A673 (cell line): Measurements from ENCODE around the gene TRIM65. TPM values are rescaled to one million over a fixed set of nuclear protein-coding genes. Genes with fewer than 3 reads are reported as not detected.

Source experiments
- BruUV-seq: library from RNA; stranded (reverse); fragments of 400-500 nt; replicated peaks from 2 replicates; lab custom pipeline; 2021; lab: Mats Ljungman, UMichigan
- CTCF ChIA-PET: fragments of 300-600 bp; sonication (Branson Sonifier 250); formaldehyde crosslinking; loops from one replicate; lab custom pipeline; 2022; ENCODE audit warnings: antibody characterized with exemption; lab: Charles Lee
- POLR2A ChIA-PET: fragments of 300-600 bp; sonication (Branson Sonifier 250); formaldehyde crosslinking; loops from one replicate; lab custom pipeline; 2022; ENCODE audit warnings: antibody characterized with exemption; ENCODE audit not compliant: low non-redundant PET; lab: Charles Lee
- DNase-seq: peaks from one replicate; pipeline ENCODE4 v3.0.0-alpha.2; 2015; ENCODE audit warnings: low spot score
- H3K27ac ChIP-seq: fragments of 200-600 bp; sonication (generic); 2 replicates; pipeline ENCODE4 v1.5.1; 2016; ENCODE audit warnings: mixed run types, low read depth, mild to moderate bottlenecking, mixed read lengths, antibody characterized with exemption, low read length; ENCODE audit not compliant: poor library complexity, severe bottlenecking
- H3K27me3 ChIP-seq: fragments of 200-600 bp; sonication (generic); replicated peaks from 2 replicates; pipeline ENCODE4 v1.6.1; 2017; ENCODE audit warnings: mixed run types, low read depth, mild to moderate bottlenecking, mixed read lengths, antibody characterized with exemption, low read length; ENCODE audit not compliant: insufficient read depth, poor library complexity
- H3K36me3 ChIP-seq: fragments of 200-600 bp; sonication (generic); 2 replicates; pipeline ENCODE4 v1.6.1; 2016; ENCODE audit warnings: mixed run types, mild to moderate bottlenecking, mixed read lengths, antibody characterized with exemption, low read length; ENCODE audit not compliant: insufficient read depth, poor library complexity, severe bottlenecking
- H3K4me1 ChIP-seq: fragments of 200-600 bp; sonication (generic); 2 replicates; pipeline ENCODE4 v1.6.1; 2017; ENCODE audit warnings: mixed run types, mild to moderate bottlenecking, mixed read lengths, antibody characterized with exemption, low read length; ENCODE audit not compliant: insufficient read depth, poor library complexity, severe bottlenecking
- H3K4me3 ChIP-seq: fragments of 200-600 bp; sonication (generic); 2 replicates; pipeline ENCODE4 v1.5.1; 2016; ENCODE audit warnings: low read depth, mixed run types, mild to moderate bottlenecking, mixed read lengths, low read length; ENCODE audit not compliant: poor library complexity, severe bottlenecking
- H3K9me3 ChIP-seq: fragments of 200-600 bp; sonication (generic); 2 replicates; pipeline ENCODE4 v1.6.1; 2016; ENCODE audit warnings: mixed run types, low read depth, mild to moderate bottlenecking, mixed read lengths, antibody characterized with exemption, low read length; ENCODE audit not compliant: poor library complexity, severe bottlenecking
- CTCF ChIP-seq: fragments of 300-800, 200-600 bp; sonication (generic); conservative IDR thresholded peaks from 2 replicates; pipeline ENCODE4 v1.5.1; 2017; ENCODE audit warnings: low read depth, mild to moderate bottlenecking, antibody characterized with exemption, low read length, moderate library complexity, mixed read lengths
- EZH2 ChIP-seq: fragments of 200-600 bp; sonication (generic); IDR thresholded peaks from 2 replicates; pipeline ENCODE4 v1.6.1; 2017; ENCODE audit warnings: borderline replicate concordance, low read depth, mild to moderate bottlenecking, mixed read lengths, antibody characterized with exemption, low read length; ENCODE audit not compliant: poor library complexity, severe bottlenecking
- intact Hi-C: fragments of 100-400 bp; cut with micrococcal nuclease; formaldehyde crosslinking; loops from one replicate; pipeline ENCODE4 v1.10.0; 2022; ENCODE audit not compliant: unreplicated experiment
- total RNA-seq: library from RNA; stranded (reverse); gene quantifications from 2 replicates; pipeline ENCODE4 v1.2.3, GENCODE V29; 2021

The TRIM65 gene
- total RNA-seq, 1 experiment from 2014 or later, result 47.9 TPM

- intact Hi-C loops, result no loop called here
- Histone ChIP-seq H3K4me1 (peaks cover 6% of the 10 kb centered on the region), H3K4me3 (no peak overlapping the region), H3K36me3 (no peaks in the 10 kb centered on the region), H3K27me3 (no peaks in the 10 kb centered on the region), H3K9me3 (no peaks in the 10 kb centered on the region), H3K27ac (no peak overlapping the region)
- TF ChIP-seq CTCF, result no peak
- no peak for TF ChIP-seq EZH2
- no peak for DNase-seq
- CTCF ChIA-PET, result no interaction called here
- POLR2A ChIA-PET, result no interaction called here
- BruUV-seq, result no TSS peak
Observed at GRCh38 chr17:75937652-75938051, 40.9 kb upstream of the TRIM65 start.

- H3K27ac ChIP-seq, result no peak overlapping the region
- no peaks in the 10 kb centered on the region for H3K4me1 ChIP-seq
- no peak overlapping the region for H3K4me3 ChIP-seq
- POLR2A ChIA-PET, result no interaction called here
- no peaks in the 10 kb centered on the region for H3K27me3 ChIP-seq
- no peaks in the 10 kb centered on the region for H3K36me3 ChIP-seq
- H3K9me3 ChIP-seq, result no peaks in the 10 kb centered on the region
- TF ChIP-seq CTCF (no peak), EZH2 (no peak)
- BruUV-seq, result no TSS peak
- intact Hi-C loops, result no loop called here
- CTCF ChIA-PET, result no interaction called here
- no peak for DNase-seq
Observed at GRCh38 chr17:75933808-75934207, 37.1 kb upstream of the TRIM65 start.

GRCh38 chr17:75932852-75933251 is 36.1 kb upstream of the TRIM65 start:
- Histone ChIP-seq H3K36me3 (no peaks in the 10 kb centered on the region), H3K27ac (no peak overlapping the region), H3K4me3 (no peak overlapping the region), H3K27me3 (no peaks in the 10 kb centered on the region), H3K4me1 (no peaks in the 10 kb centered on the region), H3K9me3 (no peaks in the 10 kb centered on the region)
- intact Hi-C loops, result no loop called here
- TF ChIP-seq EZH2 (no peak), CTCF (no peak)
- DNase-seq, result no peak
- no TSS peak for BruUV-seq
- CTCF ChIA-PET, result interaction anchor here (0.5 kb wide), 1 partner anchor 244 kb away, joined by 5 read pairs; no protein-coding TSS in a partner anchor
- POLR2A ChIA-PET, result no interaction called here
